ENCODE measurements around the gene ACRBP.
A peak's percentile ranks its signal among the peaks of the same experiment; 100 is the strongest.

ACRBP gene

GRCh38 chr12:6688999-6689882, 42.0 kb upstream of the ACRBP start, which contains the start of gene ZNF384:
Gene ZNF384 (minus strand): TSS chr12:6689375. CDS start chr12:6679520, 9,855 bp downstream.
- TF ChIP-seq, protein P1, sequence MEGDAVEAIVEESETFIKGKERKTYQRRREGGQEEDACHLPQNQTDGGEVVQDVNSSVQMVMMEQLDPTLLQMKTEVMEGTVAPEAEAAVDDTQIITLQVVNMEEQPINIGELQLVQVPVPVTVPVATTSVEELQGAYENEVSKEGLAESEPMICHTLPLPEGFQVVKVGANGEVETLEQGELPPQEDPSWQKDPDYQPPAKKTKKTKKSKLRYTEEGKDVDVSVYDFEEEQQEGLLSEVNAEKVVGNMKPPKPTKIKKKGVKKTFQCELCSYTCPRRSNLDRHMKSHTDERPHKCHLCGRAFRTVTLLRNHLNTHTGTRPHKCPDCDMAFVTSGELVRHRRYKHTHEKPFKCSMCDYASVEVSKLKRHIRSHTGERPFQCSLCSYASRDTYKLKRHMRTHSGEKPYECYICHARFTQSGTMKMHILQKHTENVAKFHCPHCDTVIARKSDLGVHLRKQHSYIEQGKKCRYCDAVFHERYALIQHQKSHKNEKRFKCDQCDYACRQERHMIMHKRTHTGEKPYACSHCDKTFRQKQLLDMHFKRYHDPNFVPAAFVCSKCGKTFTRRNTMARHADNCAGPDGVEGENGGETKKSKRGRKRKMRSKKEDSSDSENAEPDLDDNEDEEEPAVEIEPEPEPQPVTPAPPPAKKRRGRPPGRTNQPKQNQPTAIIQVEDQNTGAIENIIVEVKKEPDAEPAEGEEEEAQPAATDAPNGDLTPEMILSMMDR (IDR thresholded peaks at IDR 0.05; ENCODE audit: control insufficient read depth, insufficient read depth, low read depth, low read length, missing control alignments) = no peak
- DNase-seq (ENCODE audit: low read depth) = peak; percentile 98
- peak within 1 kb of the TSS; percentile 88 for H3K4me3 ChIP-seq (ENCODE audit: control insufficient read depth, low read depth, low read length)

DNA sequence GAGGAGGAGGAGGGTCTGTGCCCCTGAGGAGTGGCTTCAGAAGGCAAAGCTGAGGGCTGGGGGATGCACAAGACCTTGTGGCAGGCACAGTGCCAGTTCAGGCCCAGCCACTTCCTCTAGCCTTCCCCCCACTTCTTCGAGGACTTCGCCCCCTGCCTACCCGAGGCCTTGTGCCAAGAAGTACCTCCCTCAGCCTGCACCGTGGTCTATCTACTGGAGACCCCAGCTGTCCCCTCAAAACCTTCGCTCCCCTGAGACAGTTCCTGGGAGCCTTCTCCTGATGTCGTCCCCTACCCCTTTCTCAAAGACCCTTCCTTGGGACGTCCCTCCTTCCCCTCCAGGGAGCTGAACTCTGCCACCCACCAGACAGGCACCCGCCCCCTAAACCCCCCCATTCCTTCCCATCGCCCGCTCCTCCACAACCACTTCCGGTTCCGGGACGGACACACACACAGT, 41.3 kb upstream of the ACRBP start:
- no peak for DNase-seq (ENCODE audit: low read depth)
- TF ChIP-seq, protein P1 (IDR thresholded peaks at IDR 0.05; ENCODE audit: control insufficient read depth, insufficient read depth, low read depth, low read length, missing control alignments) = no peak
- H3K4me3 ChIP-seq (ENCODE audit: control insufficient read depth, low read depth, low read length) = peak overlapping the region; percentile 88

DNA sequence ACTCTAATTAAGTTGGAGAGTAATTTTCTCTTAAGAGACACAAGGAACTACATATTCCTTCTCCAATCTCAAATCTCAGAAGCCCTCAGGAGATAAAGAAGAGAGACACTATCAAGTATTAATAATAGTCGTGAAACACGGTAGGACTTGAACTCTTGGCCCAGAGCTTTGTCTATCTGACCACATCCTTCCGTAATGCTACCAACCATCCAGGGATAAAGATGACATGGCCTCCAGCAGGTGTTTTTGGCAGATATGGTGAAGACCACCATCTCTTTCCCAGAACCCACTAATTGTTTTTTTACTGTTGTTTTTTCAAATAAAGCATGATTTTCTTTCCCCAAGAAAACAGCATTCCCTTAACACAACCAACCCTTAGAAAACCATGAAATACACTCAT, 38.6 kb upstream of the ACRBP start:
- DNase-seq (ENCODE audit: low read depth) = no peak
- H3K4me3 ChIP-seq (ENCODE audit: control insufficient read depth, low read depth, low read length) = no peak overlapping the region
- TF ChIP-seq, protein P1 (IDR thresholded peaks at IDR 0.05; ENCODE audit: control insufficient read depth, insufficient read depth, low read depth, low read length, missing control alignments) = no peak

- TF ChIP-seq, protein P1 (IDR thresholded peaks at IDR 0.05; ENCODE audit: control insufficient read depth, insufficient read depth, low read depth, low read length, missing control alignments) = peak; percentile 37
- no peak overlapping the region for H3K4me3 ChIP-seq (ENCODE audit: control insufficient read depth, low read depth, low read length)
- no peak for DNase-seq (ENCODE audit: low read depth)
These were observed 37.4 kb upstream of the ACRBP start for GRCh38 chr12:6684609-6685008.

GRCh38 chr12:6676962-6677361, 29.7 kb upstream of the ACRBP start:
- no peak for DNase-seq (ENCODE audit: low read depth)
- TF ChIP-seq, protein P1 (IDR thresholded peaks at IDR 0.05; ENCODE audit: control insufficient read depth, insufficient read depth, low read depth, low read length, missing control alignments) = no peak
- H3K4me3 ChIP-seq (ENCODE audit: control insufficient read depth, low read depth, low read length) = no peak overlapping the region

GRCh38 chr12:6672143-6672542, 24.9 kb upstream of the ACRBP start:
- TF ChIP-seq, protein P1 (IDR thresholded peaks at IDR 0.05; ENCODE audit: control insufficient read depth, insufficient read depth, low read depth, low read length, missing control alignments) = no peak
- H3K4me3 ChIP-seq (ENCODE audit: control insufficient read depth, low read depth, low read length) = no peak overlapping the region

More at GRCh38 chr12:6672143-6672542, 24.9 kb upstream of the ACRBP start:
- DNase-seq (ENCODE audit: low read depth) = no peak
